CD1c-positive myeloid dendritic cell (primary cell): ENCODE measurements around the gene DPP9.
"Not testable (repeated sequence)": the region's sequence is repeated elsewhere in the genome, so short reads cannot be mapped to it uniquely, and the experiment has no call there.

ENCODE experiments used
- DNase-seq: peaks from one replicate; pipeline ENCODE4 v3.0.0-alpha.2; 2016; ENCODE audit errors: extremely low spot score

Gene DPP9

DNA sequence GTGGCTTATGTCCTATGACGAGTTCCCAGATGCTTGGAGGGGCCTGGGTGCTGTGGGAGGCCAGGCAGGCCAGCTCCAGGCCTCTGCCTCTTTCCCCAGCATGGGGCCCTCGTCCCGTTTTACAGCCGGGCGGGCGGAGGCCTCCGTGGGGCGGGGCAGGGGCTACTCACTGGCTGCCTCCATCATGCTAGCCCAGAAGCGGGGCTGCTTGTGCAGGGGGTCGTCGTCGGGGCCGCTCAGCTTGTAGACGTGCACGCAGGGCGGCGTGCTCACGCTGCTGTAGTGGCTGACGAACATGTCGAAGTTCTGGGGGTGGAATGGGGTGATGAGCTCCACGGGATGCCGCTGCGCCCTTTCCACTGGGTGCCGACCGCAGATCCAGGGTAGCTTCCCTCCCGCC lies 35.1 kb downstream of the DPP9 start:
- no peak for DNase-seq

DNA sequence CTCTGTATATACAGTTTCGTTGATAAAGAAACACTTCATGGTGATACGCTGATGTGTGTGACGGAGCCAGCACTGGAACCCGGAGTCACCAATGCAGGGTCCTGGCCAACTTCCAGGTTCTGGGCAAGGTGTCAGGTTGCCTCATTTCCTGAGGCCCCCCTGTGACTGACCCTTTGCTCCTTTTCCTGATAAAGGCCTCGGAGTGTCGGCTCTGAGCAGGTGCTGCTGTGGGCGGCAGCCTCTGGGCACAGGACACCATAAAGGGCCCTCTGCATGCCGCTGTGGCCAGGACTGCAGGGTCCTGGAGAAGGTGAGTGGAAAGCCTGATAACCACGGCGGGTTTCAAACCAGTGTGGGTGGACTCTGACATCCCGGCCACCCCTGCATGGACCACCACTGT lies 36.2 kb downstream of the DPP9 start:
- DNase-seq: no peak

DNA sequence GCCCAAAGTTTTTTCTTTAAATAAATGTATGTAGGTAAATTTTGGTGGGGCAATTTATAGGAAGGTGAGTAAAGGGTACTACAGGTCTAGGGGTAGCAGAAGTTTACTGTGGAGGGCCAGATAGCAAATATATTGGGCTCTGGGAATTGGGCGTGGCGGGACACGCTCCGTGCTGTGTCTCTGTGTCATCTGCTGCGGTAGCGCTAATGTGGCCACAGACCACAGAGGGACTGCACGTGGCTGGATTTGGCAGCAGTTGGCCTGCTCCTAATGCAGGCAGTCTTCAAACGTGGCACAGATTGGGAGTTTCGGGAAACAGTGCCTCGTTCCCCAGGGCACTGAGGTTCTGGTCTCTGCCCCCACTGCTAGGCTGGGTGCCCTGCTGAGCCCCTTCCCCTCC lies 36.9 kb downstream of the DPP9 start:
- DNase-seq: no peak

DNA sequence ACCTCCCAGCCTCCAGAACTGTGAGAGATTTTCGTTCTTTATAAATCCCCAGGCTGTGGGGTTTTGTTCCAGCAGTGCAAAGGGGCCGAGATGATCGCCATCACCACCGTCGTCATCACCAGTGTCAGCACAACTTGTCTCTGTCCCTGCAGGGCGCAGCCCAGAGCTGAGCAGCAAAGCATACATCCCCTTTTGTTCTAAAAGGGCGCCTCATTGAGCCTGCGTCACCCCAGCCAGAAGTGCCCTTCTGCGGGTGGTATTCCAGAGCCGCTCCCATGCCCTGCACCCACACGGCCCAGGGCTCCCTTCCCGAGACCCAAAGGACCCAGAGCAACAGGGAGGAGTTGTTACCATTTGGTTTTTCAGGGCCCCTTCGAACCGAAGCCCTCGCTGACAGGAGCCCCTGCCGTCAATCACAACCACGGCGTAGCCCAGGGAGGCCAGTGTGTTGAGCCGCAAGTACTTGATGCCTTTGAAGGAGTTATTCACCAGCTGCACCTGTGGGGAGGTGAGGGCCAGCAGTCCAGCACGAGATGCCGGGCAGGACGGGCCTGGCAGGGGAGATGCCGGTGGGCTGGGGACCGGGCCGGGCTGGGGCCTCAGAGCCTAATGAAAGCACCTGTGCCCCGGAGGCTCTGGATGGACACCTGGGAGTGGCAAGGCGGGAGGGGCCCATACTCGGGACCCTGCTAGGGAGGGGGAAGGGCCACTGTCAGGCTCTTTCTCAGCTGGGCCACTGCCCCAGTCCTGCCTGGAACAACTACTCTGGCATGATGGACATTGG lies 39.1 kb downstream of the DPP9 start:
- no peak for DNase-seq

DNA sequence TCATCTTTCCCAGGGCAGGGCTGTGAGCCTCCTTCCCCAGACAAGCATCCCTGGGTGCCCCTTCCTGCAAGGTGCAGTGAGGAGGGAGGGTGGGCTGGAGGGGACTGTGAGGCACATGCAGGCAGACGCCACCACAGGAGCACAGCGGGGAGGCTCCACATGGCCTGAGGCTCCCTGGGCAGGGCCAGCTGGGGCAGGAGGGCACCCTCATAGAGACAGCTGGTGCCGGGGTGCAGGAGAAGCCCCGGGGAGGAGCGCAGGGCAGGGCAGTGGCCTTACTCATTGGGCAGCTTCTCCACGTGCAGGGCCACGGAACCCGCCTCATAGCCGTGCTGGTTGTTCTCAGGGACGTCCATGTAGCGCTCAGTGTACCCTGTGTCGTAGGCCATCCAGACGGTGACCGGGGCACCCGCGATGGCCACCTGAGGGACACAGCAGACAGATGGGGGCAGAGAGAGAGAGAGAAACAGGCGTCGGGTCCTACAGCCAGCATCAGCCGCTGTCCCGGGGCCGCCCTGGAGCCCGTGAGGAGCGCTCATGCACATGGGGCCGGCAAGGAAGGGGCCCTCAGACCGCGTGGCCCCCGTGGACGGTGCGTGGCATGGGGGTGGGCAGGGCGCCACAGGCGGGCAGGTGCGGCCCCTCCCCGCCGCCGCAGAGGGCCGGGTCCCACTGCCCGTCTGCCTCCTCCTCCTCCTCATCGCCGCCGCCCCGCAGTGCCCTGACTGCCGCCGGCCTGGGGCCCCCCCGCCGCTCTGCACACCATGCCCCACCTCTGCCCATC lies 41.0 kb downstream of the DPP9 start:
- DNase-seq: no peak

DNA sequence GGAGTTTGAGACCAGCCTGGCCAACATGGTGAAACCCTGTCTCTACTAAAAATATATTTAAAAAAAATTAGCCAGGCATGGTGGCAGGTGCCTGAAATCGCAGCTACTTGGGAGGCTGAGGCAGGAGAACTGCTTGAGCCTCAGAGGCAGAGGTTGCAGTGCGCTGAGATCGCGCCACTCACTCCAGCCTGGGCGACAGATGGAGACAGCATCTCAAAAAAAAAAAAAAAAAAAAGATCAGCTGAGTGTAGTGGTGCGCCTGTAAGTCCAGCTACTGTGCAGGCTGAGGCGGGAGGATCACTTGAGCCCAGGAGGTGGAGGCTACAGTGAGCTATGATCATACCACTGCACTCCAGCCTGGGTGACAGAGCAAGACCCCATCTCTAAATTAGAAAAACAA lies 43.6 kb downstream of the DPP9 start:
- not testable (repeated sequence) for DNase-seq

DNA sequence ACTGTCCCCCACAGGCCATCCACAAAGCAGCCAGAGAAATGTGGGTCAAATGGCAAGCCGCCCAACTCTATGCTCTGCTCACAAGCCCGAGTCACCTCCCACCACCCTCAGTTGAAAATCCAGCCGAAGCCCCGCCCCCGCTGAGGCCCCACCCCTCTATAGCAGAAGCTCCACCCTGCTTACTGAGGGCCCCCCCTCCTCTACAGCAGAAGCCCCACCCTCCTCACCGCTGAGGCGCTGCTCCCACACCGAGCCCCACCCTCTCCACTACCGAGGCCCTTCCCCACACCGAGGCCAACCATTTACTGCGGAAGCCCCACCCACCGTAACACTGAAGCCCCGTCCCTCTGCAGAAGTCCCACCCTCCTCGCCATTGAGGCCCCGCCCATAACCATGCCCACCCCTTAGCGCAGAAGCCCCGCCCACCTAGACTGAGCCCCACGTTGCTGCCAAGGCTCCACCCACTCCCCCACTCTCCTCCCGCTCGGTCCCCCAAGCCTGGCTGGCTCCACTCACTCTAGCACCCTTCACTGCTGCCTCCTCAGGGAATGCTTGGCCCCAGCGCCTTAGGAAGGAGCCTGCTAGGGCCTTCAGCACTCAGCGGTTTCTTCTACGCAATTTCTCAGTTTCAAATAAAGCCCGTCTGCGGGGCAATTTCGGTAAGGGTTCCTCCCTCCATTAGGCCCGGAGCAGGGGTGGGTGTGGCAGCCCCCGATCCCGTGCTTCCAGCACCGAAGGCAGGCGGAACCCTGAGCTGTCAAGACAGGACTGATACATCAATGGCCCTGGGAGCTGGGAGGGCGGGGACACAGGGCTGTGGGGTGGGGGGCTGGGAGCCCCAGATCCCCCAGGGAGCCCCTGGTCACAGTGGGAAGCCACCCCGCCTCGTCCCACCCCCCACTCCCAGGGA lies 44.5 kb downstream of the DPP9 start:
- DNase-seq: no peak

DNA sequence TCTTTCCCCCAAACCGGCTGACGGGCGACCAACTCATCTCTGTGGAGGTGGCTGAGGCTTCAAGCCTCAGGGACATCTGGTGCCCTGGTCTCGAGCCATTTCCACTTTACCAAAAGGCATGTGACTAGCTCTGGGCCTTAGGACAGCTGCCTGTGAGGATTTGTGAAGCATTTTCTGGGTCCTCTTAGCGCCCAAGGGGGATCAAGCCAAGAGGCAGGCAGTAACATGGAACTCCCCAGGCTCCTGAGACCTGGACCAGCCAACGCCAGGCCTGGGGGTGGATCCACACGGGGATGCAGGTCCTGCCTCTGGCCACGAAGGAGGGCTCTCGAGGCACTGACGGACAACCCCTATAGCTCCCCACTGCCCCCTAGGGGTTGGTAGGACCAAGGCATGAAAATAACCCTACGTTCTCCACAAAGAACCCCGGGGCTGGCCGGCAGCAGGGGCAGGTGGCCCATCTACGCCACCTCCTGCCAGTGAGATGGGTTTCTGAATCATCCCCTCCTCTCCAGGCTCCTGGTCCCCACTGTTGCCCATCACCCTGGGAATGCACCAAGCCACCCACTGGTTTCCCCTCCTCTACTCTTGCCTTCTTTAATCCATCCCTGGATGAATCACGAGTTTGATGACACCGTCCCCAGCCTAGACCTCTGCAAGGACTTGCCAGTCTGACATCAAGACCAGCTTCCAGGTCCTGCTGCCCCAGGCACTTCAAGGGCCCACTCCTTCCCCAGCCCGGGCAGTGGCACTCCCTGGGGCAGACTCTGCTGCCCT lies 46.5 kb downstream of the DPP9 start:
- peak; percentile 44 for DNase-seq

DNA sequence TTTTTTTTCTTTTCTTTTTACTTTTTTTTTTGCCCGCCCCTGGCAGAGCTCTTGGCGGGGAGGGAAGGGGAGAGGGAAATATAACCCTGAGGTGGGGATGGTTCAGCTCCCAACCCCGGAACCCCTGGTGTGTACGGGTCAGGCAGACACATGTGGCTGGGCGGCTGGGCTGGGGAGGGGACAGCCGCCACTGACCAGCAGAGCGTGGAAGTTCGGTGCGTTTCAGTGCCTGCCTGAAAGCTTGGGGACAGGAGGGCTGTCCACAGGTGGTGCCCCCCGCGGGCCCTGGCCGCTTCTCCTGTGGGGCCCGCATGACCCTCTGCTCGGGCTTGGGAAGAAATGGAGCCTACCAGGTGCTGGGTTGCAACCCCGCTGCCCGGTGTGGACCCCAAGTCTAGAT lies 48.3 kb downstream of the DPP9 start:
- no peak for DNase-seq

DNA sequence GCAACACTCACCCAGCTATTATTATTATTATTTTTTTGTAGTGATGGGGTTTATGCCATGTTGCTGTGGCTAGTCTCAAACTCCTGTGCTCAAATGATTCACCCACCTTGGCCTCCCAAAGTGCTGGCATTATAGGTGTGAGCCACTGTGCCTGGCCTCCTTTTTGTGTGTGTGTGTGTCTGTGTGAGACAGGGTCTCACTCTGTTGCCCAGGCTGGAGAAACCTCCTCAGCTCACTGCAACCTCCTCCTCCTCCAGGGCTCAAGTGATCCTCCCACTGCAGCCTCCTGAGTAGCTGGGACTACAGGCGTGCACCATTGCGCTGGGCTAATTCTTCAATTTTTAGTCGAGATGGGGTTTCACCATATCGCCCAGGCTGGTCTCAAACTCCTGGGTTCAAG lies 49.9 kb downstream of the DPP9 start:
- DNase-seq: no peak

DNA sequence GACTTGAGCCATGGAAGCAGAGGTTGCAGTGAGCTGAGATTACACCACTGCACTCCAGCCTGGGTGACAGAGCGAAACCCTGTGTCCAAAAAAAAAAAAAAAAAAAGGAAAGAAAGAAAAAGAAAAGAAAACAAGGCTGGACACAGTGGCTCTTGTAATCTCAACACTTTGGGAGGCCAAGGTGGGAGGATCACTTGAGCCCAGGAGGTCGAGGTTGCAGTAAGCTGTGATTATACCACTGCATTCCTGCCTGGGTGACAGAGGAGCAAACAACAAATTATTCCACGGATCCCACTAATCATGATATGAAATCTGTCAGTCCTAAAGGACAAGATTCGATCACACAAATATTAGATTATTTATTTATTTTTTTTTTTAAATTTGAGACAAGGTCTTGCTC lies 50.4 kb downstream of the DPP9 start:
- no peak for DNase-seq

DNA sequence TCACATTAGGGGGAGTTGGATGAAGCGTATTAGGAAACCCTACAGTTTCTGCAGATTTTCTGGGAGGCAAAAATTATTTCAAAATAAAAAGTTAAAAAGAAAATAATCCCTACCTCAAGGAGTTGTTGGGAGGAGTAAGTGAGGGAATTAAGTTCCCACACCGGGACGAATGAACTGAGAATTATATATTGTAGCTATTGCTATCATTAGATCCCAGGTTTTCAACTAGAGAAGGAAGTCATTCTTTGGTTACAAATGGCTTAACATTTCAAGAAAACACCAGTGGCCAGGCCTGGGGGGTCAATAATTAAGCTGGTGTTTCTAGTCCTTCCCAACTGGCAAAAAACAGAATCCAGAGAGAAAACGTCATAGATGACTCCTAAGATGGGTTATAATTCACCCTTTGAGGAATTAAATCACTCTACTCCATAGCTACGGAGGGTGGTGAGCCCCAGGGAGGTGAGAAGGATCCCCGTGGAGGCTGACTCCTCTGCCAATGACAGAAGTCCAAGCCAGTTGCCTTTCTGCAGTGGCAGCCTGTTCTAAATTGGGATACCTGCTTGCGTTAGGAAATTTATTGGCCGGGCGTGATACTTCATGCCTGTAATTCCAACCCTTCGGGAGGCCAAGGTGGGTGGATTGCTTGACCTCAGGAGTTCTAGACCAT lies 52.3 kb downstream of the DPP9 start:
- no peak for DNase-seq

DNA sequence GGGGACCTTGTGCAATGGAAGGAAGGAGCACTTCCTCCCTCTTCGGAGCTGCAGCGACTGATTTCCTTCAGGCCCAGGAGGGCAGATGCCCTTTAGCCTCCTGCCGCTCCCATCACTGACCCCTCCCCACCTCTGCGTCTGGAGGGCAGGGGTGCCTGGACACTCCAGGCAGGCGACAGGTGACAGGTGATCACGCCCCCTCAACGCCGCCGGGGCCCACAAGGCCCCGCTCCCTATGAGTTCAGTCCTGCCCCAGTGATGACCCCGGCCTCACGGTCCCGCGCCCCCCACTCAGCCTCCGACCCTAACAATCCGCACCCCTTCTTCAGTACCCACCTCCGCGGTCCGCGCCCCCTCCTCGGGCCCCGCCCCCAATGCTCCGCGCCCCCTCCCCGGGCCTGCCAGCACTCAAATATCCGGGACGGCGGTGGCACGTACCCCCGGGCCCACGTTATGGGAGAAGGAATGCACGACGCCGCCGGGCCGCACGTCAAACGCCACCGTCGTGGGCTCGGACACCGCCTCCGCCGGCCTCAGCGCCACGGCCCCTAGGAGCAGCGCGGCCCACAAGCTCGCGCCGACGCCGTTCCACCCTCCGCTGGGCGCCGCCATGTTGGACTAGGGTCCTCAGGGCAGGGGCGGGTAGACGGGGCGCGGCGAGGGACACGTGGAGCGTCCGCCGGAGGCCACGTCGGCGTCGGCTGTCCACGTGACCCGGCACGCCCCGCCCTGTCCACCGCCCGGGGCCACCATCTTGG lies 53.7 kb downstream of the DPP9 start, which contains the start of gene MYDGF:
Gene MYDGF, minus strand, starts transcription at position 620 of the 758 bp plus-strand sequence. Its CDS starts 8 bp downstream, at position 612.
- DNase-seq: peak; percentile 95

DNA sequence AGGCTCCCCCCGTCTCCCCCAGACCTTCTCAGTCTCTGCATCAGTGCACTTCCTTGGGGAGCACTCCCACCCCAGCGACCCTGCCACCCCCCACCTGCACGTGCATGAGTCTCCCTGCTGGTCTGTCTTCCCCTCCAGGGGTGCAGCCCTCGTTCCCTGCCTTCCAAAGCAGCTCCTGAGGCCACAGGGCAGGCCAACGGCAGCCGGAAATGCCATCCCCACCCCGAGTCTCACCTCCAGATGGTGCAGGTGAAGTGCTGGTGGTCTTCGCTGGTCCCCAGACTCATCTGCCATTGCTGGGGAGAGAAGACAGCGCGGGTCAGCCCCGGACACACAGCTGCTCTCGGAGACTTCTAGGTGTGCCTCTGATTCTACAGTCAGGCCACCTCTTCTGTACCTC lies 59.0 kb downstream of the DPP9 start:
- DNase-seq: no peak

DNA sequence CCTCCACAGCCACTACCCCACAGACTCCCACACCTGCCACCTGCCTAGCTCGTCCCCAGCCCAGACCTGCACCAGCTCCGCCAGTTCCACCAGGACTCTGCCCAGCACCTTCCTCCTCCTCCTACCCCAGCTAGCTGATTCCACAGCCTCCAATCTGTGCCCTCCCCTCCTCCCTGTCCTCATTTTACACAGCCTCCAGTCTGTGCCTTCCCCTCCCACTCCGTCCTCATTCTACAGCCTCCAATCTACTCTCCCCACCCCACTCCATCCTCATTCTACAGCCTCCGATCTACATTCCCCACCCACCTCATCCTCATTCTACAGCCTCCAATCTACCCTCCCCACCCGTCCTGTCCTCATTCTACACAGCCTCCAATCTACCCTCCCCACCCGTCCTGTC lies 60.8 kb downstream of the DPP9 start:
- no peak for DNase-seq

DNA sequence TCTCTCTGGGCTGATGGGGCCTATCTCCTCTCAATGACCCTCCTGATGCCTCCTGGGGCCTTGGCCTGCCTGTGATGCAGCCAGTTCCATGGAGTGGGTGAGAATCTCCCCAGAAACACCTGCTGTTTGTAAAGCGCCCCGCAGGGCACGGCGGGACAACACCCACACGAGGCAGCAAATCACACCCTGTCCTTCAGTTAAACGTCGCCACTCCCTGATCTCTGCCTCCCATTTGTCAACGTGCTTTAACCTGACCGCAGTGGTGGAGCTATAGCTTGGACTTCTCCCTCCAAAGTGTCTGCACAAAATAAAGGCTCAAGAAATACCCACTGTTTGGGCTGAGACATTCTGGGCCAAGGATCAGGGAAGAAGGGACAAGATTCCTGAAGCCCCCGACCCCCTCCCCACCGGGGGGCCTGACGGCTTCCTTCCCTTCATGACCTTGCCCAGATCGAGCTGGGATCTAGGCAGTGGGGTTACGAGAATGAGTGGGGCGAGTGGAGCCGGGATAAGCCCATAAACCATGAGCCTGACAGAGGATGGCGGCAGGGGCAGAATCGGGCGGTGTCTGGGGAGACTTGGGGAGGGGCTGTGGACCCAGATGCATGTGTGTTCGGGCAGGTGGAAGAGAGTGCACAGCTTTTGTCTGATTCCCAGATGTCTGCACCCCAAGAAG lies 61.5 kb downstream of the DPP9 start:
- no peak for DNase-seq

DNA sequence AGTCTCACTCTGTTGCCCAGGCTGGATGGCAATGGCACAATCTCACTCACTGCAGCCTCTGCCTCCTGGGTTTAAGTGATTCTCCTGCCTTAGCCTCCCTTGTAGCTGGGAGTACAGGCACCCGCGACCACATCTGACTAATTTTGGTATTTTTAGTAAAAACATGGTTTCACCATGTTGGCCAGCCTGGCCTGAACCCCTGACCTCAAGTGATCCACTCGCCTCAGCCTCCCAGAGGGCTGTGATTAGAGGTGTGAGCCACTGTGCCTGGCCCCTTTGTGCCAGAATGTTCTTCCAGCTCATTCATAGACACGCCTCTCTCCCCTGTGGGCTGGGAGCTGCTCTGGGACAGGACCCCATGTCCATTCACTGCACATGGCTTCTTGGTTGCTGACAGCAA lies 62.6 kb downstream of the DPP9 start:
- no peak for DNase-seq

DNA sequence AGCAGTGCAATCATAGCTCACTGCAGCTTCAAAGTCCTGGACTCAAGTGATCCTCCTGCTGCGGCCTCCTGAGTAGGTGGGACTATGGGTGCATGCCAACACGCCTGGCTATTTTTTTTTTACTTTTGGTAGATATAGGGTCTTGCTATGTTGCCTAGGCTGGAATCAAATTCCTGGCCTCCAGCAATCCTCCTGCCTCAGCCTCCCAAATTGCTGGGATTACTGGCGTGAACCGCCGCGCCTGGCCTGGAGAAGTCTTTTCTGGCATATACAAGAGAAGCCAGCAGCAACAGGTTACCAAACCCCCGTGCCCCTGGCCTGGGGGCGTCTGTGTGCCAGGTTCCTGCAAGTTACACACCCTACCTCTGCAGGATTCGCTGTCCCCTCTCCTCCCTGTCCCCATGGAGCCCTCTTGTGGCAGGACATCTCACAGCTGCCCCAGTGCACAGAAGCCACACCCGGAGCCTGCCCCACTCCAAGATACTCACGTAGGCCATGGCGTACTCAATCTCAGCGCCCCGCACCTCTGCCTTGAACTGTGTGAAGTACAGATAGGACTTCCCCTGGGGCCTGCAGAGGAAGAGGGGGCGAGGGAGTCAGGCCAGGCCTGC lies 63.4 kb downstream of the DPP9 start:
- peak; percentile 26 for DNase-seq

DNA sequence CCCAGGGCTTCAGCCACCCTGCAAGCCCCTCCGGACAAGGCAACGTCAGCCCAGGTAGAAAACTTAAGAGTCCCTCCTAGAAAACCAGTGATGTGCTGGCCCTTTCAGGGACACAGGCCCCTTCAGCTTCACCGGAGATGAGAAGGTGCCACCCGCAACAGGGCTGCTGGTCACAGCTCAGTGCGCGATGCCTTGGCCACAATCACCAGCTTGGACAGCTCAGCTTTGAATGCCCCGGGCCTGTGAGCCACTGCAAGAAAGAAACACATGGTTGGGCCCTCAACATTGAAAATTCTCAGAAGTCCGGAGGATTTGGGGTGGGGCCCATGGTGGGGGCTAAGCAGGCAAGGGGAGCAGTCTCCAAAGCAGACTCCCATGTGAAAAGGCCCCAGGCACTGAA lies 65.8 kb downstream of the DPP9 start:
- DNase-seq: no peak
